GM19238 (cell line): ENCODE results near the gene TGFBRAP1.
"Not testable (repeated sequence)": the region's sequence is repeated elsewhere in the genome, so short reads cannot be mapped to it uniquely, and the experiment has no call there.

Experiments used
- DNase-seq: peaks from one replicate; pipeline ENCODE4 v3.0.0; 2011; ENCODE audit warnings: low spot score; ENCODE audit not compliant: insufficient read length

The TGFBRAP1 gene

GRCh38 chr2:105278654-105279053 is 50.9 kb downstream of the TGFBRAP1 start:
- DNase-seq: no peak

- DNase-seq: no peak
Observed at GRCh38 chr2:105274046-105274445, 55.5 kb downstream of the TGFBRAP1 start.

DNA sequence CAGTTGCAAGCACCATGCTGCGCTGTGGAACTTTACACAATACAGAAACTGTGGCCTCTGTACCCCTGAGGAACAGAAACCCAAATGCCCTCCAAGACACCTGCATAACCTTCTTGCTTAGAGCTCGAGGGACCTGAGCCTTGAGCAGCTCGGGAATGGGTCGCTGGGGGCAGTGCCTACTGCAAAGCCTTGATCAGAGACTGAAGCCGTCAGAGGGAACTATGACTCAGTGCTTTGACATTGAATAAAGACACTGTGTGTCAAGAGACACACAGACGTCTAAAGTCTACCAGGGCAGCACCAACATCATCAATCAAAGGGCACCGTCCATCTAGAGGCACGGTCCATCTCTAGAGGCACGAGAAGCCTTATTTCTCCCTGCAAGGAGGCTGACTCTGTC is 57.4 kb downstream of the TGFBRAP1 start:
- DNase-seq: no peak

GRCh38 chr2:105271393-105272045 is 58.0 kb downstream of the TGFBRAP1 start:
- no peak for DNase-seq

DNA sequence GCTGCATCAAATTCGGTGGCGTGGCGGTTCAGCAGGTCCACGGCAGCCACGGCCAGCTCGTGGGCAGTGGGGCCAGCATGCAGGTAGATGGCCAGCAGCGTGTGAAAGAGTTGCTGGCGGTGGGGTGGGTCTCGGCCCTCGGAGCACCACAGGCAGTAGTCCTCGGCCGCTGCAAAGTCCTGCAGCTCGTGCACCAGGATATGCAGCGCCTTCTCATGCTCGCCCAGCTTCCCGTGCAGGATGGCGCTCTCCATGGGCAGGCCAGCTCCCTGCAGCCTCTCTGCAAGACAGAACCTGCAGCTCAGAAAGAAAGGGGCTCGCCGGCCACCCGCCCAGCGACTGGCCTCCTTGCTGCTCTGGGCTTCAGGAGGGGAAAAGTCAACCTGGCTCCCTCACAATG is 60.1 kb downstream of the TGFBRAP1 start:
- no peak for DNase-seq

GRCh38 chr2:105262651-105263091 is 66.9 kb downstream of the TGFBRAP1 start:
- no peak for DNase-seq

DNA sequence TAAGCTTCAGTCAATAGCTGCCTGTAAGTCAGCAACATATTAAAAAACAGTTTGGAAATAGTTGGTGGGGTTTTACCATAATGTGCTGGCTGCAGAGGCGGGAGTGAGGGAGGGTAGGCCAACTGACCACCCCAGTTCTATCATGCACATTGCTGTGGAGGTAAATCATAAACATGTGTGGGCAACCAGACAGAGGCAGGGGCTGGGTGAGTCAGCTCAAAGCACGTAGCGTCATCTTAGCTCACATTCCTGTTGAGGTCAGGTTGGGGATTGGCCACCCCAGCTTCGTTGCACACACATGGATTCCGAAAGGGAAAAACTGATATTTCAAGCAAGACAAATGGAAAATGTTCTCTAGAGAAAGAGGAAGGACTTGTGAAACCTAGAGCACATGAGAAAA is 68.5 kb downstream of the TGFBRAP1 start:
- no peak for DNase-seq

DNA sequence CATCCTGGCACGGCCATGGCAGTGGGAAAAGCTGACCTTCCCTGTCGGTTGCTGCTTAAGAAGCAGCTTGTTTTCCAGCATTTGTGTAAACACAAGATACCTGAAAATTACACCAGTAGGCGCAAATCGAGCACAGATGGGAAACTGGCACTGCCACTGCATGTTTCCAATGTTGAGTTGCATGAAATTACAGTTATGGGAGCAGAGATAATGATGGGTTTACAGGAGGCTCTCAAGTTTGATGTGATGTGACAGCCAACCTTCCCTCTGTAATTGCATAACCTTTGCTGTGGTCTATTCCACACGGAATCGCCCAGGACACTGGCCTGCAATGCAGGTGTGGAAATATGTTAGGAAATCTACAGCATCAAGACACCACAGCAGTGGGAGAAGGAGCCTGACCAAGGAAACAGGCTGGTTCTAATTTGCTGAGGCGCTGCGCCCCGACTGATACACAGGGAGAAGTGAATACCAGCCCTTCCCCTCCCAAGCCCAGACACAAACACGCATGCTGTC is 70.6 kb downstream of the TGFBRAP1 start:
- no peak for DNase-seq

- DNase-seq: no peak
Observed at GRCh38 chr2:105257981-105258380, 71.6 kb downstream of the TGFBRAP1 start.

DNA sequence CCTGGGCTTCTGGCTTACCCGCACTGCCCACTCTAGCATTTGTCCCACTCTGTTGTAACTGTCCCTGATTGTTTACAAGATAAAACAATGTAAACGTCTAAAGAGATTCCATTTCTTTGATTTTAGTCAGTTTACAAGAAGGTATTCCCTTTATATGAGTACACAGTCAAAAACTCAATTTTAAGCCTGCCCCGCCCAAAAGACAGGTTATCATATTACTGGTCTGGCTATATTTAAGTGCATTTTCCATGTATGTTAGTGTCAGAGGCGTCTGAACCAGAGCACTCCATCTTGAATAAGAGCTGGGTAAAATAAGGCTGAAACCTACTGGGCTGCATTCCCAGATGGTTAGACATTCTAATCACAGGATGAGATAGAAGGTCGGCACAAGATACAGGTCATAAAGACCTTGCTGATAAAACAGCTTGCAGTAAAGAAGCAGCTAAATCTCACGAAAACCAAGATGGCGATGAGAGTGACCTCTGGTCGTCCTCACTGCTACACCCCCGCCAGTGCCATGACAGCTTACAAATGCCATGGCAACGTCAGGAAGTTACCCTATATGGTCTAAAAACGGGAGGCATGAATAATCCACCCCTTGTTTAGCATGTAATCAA is 73.0 kb downstream of the TGFBRAP1 start:
- no peak for DNase-seq

GRCh38 chr2:105255979-105256378 is 73.6 kb downstream of the TGFBRAP1 start:
- DNase-seq: no peak

- no peak for DNase-seq
Observed at GRCh38 chr2:105254531-105255210, 74.9 kb downstream of the TGFBRAP1 start.

DNA sequence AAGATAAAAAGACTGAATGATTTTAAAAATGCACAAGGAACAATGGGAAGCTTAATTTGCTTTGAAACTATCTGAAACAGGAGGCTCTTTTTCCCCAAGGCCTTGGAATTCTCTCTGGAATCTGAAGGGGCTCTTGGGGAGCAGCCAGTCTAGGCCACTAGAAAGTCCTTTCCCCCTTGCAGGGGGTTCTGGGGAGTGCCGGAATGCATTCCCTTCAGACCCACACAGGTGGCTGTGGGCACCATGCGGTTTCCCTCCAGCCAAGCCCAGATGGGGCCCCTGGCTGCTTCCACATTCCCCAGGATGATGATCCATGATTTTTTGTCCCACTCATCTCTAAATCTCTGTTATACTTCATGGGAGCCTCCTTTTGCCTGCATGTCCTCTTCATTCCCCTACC is 77.3 kb downstream of the TGFBRAP1 start:
- DNase-seq: no peak

DNA sequence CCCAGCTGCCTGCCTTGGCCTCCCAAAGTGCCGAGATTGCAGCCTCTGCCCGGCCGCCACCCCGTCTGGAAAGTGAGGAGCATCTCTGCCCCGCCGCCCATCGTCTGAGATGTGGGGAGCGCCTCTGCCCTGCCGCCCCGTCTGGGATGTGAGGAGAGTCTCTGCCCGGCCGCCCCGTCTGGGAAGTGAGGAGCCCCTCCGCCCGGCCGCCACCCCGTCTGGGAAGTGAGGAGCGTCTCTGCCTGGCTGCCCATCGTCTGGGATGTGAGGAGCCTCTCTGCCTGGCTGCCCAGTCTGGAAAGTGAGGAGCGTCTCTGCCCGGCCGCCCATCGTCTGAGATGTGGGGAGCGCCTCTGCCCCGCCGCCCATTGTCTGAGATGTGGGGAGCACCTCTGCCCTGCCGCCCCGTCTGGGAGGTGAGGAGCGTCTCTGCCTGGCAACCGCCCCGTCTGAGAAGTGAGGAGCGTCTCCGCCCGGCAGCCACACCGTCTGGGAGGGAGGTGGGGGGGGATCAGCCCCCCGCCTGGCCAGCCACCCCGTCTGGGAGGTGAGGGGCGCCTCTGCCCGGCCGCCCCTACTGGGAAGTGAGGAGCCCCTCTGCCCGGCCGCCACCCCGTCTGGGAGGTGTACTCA is 78.4 kb downstream of the TGFBRAP1 start:
- not testable (repeated sequence) for DNase-seq

DNA sequence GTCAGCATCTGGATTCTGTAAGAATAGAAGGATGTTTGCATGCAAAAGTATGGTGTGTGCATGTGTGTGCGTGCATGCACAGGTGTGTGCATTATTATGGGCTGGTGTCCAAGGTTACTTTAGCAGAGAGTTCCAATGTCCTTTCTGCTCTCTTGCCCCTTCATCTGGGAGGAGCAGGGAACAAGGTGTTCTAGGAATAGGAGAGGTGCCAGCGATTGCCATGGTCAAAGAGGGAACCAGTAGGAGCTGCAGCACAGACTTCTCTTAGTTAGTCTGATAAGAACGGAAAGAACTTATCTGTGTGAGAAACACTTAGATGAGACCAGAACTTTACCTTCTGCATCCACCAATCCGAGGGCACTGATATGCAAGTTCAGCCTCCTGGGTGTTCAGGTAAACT is 79.6 kb downstream of the TGFBRAP1 start:
- DNase-seq: no peak

DNA sequence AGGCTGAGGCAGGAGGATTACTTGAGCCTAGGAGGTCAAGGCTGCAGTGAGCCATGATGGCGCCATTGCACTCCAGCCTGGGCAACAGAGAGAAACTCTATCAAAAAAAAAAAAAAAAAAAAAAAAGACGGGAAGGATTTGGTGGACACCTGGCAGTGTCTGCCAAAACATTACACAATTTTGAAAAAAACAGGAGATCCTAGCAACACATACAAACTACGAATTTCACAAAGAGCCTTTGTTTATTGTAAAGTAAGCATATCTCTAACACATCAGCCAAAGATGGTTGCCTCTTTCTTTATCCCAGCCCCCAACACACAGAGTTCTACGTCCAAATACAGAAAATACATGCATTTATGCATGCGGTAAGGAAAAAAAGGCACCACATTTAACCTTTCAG is 80.4 kb downstream of the TGFBRAP1 start:
- DNase-seq: no peak

DNA sequence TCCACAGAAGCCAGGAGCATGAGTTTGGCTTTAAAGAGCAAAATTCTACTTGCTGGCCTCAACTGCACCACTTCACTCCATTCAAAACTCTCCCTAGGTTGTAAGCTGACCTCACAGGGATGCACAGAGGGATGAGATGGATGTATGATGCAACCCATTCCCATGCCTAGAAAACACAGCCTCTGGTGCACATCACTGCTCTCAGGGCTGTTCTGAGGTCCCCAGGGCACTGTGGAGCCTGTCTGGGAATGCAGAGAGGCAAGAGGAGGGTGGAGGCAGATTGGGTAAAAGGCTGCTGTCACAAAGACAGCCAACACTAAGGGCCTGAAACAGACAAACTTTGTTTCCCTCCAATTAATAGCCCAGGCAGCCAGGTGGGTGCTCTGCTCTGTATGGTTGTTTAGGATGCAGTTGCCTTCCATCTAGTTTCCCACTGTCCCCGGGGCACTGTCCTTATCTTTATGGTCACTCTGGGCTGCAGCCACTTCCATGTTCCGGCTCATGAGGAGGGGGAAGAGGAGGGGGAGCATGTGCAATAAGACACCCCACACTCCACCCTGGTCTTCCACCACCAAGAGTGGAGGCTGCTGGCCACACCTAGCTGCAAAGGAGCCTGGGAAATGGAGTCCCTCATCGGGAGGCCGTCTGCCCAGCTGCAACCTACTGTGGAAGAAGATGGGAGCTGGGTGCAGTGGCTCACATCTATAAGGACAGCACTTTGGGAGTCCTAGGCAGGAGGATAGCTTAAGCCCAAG is 81.0 kb downstream of the TGFBRAP1 start:
- DNase-seq: no peak

GRCh38 chr2:105244451-105244850 is 85.1 kb downstream of the TGFBRAP1 start:
- DNase-seq: no peak

DNA sequence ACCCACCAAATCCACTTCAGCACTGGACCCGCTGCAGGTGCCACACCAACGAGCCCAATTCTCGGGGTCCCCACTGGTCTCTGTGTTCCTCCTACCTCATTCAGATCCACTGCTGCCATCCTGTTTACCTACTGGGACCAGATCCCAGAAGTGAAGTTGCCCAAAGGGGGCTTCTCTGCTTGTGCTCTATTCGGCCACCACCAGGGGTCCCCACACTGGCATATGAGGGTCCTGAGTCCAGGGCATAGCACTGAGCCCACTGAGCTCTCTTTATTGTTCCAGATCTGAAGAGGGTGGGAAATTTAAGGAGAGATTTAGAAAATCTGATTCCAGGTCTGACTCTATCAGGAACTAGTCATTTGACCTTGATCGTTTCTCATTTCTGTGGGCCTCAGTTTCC is 85.6 kb downstream of the TGFBRAP1 start:
- no peak for DNase-seq

DNA sequence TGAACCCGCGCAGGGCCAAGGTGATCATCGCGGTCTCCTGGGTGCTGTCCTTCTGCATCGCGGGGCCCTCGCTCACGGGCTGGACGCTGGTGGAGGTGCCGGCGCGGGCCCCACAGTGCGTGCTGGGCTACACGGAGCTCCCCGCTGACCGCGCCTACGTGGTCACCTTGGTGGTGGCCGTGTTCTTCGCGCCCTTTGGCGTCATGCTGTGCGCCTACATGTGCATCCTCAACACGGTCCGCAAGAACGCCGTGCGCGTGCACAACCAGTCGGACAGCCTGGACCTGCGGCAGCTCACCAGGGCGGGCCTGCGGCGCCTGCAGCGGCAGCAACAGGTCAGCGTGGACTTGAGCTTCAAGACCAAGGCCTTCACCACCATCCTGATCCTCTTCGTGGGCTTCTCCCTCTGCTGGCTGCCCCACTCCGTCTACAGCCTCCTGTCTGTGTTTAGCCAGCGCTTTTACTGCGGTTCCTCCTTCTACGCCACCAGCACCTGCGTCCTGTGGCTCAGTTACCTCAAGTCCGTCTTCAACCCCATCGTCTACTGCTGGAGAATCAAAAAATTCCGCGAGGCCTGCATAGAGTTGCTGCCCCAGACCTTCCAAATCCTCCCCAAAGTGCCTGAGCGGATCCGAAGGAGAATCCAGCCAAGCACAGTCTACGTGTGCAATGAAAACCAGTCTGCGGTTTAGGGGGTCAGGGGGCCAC is 87.1 kb downstream of the TGFBRAP1 start:
- no peak for DNase-seq

GRCh38 chr2:105241443-105241842 is 88.1 kb downstream of the TGFBRAP1 start, which contains the start of gene GPR45:
Gene GPR45 (plus strand): TSS chr2:105241743. CDS start chr2:105241859, 116 bp downstream.
- no peak for DNase-seq
